Fibroblast of gingiva (primary cell): Measurements from ENCODE around the gene RPLP2.

Experiments
- DNase-seq: peaks from one replicate; pipeline ENCODE4 v3.0.0-alpha.2; 2011; ENCODE audit warnings: low read depth

Gene RPLP2

GRCh38 chr11:791658-792534, 17.9 kb upstream of the RPLP2 start:
- DNase-seq: no peak

GRCh38 chr11:792535-792821, 17.3 kb upstream of the RPLP2 start:
- no peak for DNase-seq

- DNase-seq: no peak
Observed at GRCh38 chr11:792873-793272, 16.9 kb upstream of the RPLP2 start.

- DNase-seq: no peak
Observed at GRCh38 chr11:793556-793955, 16.2 kb upstream of the RPLP2 start.

- no peak for DNase-seq
Observed at GRCh38 chr11:794013-794765, 15.6 kb upstream of the RPLP2 start.

- DNase-seq: no peak
Observed at GRCh38 chr11:794766-795633, 14.8 kb upstream of the RPLP2 start.

GRCh38 chr11:795634-796564, 13.9 kb upstream of the RPLP2 start:
- peak; percentile 77 for DNase-seq

- no peak for DNase-seq
Observed at GRCh38 chr11:796565-797295, 13.0 kb upstream of the RPLP2 start.

GRCh38 chr11:797296-798092, 12.3 kb upstream of the RPLP2 start:
- peak; percentile 75 for DNase-seq

- DNase-seq: peak; percentile 61
Observed at GRCh38 chr11:798093-798713, 11.6 kb upstream of the RPLP2 start, which contains the start of gene SLC25A22. TSS of gene SLC25A22 (minus strand) at chr11:798281. CDS start at chr11:795006, 3,275 bp downstream.

- no peak for DNase-seq
Observed at GRCh38 chr11:799641-800316, 10.0 kb upstream of the RPLP2 start.

GRCh38 chr11:800473-800872, 9.3 kb upstream of the RPLP2 start:
- DNase-seq: no peak

GRCh38 chr11:801097-801780, 8.5 kb upstream of the RPLP2 start:
- DNase-seq: no peak

- no peak for DNase-seq
Observed at GRCh38 chr11:802018-802617, 7.6 kb upstream of the RPLP2 start.

GRCh38 chr11:802693-803466, 6.9 kb upstream of the RPLP2 start:
- DNase-seq: no peak

- DNase-seq: no peak
Observed at GRCh38 chr11:803467-803742, 6.4 kb upstream of the RPLP2 start.
